ENCODE results near the gene NOL6.
"Not testable (repeated sequence)": the region's sequence is repeated elsewhere in the genome, so short reads cannot be mapped to it uniquely, and the experiment has no call there.

The NOL6 gene, protein sequence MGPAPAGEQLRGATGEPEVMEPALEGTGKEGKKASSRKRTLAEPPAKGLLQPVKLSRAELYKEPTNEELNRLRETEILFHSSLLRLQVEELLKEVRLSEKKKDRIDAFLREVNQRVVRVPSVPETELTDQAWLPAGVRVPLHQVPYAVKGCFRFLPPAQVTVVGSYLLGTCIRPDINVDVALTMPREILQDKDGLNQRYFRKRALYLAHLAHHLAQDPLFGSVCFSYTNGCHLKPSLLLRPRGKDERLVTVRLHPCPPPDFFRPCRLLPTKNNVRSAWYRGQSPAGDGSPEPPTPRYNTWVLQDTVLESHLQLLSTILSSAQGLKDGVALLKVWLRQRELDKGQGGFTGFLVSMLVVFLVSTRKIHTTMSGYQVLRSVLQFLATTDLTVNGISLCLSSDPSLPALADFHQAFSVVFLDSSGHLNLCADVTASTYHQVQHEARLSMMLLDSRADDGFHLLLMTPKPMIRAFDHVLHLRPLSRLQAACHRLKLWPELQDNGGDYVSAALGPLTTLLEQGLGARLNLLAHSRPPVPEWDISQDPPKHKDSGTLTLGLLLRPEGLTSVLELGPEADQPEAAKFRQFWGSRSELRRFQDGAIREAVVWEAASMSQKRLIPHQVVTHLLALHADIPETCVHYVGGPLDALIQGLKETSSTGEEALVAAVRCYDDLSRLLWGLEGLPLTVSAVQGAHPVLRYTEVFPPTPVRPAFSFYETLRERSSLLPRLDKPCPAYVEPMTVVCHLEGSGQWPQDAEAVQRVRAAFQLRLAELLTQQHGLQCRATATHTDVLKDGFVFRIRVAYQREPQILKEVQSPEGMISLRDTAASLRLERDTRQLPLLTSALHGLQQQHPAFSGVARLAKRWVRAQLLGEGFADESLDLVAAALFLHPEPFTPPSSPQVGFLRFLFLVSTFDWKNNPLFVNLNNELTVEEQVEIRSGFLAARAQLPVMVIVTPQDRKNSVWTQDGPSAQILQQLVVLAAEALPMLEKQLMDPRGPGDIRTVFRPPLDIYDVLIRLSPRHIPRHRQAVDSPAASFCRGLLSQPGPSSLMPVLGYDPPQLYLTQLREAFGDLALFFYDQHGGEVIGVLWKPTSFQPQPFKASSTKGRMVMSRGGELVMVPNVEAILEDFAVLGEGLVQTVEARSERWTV

DNA sequence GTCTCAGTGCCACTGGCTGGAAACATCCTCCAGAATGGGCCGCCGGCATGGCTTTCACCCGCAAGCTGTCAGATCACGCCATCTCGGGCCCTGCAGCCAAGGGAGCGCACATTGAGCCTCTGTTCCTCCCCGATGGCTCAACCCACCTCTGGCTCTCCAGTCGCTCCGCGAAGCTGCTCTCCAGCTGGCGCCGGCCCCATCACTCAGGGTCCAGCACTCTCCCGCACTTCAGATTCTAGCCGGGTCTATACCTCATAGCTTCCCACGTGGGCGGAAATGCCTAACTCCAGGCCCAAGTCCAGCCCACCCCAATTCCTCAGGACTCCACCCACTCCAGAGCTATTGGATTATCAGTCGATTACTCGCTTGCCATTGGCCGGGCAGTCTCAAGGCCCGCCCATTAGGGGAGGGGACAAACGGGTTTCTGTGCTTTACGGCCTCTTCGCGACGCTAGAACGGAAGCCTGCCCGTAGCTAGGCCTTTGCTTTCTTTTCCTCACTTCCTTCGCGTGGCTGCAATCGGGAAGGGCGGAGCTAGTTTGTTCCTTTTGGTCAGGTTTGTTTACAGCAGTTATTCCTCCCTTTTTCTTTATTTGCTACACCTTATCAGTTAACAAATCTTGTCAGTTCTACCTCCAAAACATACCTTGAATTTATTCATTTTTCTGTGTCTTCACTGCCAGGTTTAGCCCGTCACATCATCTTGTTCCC is at the start of gene NOL6:
Gene NOL6 (minus strand): TSS at position 282 of the 710 bp plus-strand sequence. CDS start 82 bp downstream, at position 200.
- peak; percentile 94 to 96 for DNase-seq (ENCODE audit: low read depth in 2 of 2)

DNA sequence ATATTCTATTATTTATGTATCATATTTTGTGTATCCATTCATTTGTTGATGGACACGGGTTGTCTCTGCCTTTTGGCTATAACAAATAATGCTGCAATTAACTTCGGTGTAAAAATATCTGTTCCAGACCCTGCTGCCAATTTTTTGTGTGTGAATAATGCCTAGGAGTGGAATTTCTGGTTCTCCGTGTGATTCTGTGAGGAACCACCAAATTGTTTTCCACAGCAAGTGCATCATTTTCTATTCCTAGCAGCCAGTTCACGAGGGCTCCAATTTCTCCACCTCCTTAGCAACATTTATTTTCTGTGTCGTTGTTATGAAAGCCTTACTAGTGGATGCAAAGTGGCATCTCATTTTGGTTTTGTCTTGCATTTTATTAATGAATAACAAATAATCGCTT is 48.1 kb upstream of the NOL6 start:
- DNase-seq (ENCODE audit: low read depth in 2 of 2) = not testable (repeated sequence)

DNA sequence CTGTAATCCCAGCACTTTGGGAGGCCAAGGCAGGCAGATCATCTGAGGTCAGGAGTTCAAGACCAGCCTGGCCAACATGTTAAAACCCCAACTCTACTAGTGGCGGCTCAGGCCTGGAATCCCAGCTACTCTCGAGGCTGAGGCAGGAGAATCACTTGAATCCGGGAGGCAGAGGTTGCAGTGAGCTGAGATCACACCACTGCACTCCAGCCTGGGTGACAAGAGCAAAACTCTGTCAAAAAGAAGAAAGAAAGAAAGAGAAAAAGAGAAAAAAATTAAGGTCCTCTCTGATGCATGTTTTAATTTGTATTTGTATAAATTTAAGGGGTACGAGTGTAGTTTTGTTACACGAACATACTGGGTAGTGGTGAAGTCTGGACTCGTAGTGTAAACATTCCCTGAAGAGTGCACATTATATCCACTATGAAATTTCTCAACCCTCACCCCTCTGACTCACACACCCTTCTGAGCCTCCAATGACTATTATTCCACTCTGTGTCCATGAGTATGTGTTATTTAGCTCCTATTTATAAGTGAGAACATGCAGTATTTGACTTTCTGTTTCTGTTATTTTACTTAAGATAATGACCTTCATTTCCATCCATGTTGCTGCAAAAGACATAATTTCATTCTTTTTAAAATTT is 44.3 kb upstream of the NOL6 start:
- DNase-seq (ENCODE audit: low read depth in 2 of 2) = not testable (repeated sequence)

DNA sequence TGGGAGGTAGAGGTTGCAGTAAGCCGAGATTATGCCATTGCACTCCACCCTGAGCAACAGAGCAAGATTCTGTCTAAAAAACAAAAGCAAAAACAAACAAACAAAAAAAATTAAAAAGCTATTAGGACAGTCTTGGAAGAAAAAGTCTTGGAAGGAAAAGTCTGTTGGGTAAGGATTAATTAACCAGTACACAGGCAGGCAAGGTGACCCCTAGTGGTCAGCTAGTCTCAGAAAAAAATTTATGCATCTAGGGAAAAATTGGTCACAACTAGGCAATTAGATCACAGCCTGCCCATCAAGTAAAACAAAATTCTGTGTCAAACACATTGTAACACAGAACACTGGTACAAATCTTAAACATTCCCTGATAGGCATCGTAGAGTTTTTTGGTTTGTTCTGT is 43.6 kb upstream of the NOL6 start:
- no peak for DNase-seq (ENCODE audit: low read depth in 2 of 2)

DNA sequence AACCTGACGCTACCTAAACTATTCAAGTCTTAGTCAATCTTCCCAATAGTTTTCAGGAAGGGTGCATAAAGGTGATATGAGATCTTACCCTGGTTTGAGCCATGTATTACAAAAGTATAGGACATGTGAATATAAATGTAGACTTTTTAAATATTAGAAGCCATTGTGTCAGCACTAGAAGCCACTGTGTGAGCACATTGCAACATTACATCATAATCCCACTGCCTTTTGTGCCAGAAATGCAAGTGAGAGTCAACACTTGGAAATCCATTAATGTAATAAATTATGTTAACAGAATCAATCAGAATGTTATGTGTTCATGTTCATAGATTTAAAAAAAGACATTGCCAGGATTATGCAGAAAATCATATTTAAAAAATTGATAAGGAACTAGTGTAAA is 42.7 kb upstream of the NOL6 start:
- DNase-seq (ENCODE audit: low read depth in 2 of 2) = not testable (repeated sequence)

DNA sequence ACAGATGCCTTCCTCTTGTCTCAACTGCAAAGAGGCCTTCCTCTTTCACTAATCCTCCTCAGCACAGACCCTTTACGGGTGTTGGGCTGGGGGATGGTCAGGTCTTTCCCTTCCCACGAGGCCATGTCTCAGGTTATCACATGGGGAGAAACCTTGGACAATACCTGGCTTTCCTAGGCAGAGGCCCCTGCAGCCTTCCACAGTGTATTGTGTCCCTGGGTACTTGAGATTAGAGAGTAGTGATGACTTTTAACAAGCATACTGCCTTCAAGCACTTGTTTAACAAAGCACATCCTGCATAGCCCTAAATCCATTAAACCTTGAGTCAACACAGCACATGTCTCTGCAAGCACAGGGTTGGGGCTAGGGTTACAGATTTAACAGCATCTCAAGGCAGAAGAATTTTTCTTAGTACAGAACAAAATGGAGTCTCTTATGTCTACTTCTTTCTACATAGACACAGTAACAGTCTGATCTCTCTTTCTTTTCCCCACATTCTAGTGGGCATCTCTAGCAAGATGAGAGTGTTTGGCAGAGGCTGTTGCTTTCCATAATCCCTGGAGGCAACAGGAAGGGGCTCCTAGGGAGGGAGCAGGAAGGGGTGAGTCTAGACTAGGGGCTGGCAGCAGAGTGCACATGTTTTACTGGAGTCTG is 41.7 kb upstream of the NOL6 start:
- DNase-seq (ENCODE audit: low read depth in 2 of 2) = not testable (repeated sequence)

DNA sequence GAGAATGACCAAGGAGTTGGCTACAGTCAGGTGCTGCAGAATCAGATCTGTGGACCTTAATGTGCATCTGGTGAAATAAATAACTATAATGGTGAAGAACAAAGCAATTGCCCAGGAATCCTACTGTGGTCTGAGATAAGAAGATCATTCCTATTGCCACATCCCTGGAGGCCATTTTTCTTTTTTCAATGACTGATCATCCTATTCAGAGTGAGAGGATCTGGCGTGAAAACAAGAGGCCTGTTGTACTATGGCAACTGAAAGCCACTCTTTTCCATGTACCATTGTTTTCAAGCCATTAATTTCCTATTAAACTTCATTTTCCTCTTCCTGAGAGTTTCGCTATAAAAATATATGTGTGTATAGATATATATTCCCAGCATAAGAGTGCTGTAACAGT is 38.8 kb upstream of the NOL6 start:
- DNase-seq (ENCODE audit: low read depth in 2 of 2) = not testable (repeated sequence)

DNA sequence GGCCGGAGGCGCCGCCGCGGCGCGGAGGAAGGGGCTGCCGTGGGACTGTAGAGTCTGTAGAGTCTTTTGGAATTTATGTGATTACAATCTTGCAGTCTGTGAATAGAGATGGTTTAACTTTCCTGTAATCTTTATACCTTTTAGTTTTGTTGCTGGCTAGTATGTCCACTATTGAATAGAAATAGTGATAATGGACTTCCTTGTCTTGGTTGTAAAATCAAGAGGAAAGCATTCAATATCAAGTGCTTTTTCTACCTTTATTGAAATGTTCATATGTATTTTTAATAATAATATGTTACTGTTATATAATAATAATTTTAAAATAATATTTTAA is 37.4 kb upstream of the NOL6 start:
- not testable (repeated sequence) for DNase-seq (ENCODE audit: low read depth in 2 of 2)

DNA sequence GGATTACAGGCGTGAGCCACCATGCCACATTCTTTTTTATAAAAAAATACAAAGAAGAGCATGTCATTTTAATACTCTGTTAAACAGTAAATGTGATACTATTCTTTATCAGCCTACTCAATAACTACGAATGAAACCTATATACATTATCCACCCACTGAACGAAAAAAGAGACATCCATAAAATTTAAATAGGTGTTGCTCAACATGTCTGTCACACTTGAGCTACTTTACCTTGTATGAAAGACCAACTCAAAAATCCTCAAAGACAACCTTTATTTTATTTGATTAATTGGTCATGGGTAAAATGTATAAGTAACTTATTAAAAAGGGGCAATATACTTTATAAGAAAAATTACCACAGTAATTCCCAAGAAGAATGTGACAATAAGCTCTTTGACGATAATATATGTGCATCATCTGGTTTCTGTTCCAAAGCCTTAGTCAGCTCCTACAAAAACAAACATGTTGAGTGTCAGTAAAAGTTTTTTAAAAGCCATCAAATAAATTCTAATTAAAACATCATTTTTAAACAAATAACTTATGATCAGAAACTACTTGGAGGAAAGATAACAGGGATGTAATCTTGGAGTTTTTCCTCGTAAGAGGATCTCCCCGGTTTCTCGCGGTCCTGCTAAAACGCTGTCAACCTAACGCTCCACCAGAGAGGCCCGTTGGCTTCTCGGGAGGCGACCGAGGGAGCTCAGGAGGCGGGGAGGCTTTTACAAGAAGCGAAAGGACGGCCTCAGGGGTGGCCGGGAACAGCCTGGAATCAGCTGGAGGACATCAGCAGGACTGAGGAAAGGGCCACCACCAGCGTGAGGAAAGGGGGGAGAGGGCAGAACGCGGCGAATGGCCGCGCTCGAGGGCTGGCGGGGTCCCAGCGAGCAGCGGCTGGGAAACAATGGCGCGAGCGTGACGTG is 36.8 kb upstream of the NOL6 start:
- DNase-seq (ENCODE audit: low read depth in 2 of 2) = peak in 1 of 2 donors; percentile 5

DNA sequence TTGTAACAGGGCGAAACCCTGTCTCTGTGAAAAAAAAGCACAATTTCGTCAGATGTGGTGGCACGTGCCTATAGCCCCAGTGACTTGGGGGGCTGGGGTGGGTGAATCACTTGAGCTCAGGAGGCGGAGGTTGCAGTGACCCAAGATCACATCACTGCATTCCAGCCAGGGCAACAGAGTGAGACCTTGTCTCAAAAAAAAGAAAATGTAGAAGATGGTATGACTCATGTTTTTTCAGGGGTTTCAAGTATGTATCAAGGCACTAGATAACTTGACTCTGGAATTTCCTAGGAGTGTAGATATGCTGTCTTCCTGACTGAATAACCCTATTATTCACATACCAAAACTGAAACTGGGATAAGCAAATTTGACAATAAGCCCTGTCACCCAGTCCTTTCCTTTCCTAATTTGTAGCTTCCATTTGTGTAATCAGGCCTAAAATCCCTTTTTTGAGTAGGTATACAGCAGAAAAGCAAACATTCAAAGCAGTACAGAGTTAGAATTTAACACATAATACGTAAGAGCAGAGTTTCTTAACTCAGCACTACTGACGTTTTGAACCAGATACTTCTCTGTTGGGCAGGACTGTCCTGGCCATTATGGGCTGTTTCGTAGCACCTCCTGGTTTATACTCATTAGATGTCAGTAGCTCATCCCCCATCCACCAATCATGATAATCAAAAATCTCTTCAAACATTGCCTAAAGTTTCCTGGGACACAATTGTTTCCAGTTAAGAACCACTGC is 33.1 kb upstream of the NOL6 start:
- DNase-seq (ENCODE audit: low read depth in 2 of 2) = no peak

DNA sequence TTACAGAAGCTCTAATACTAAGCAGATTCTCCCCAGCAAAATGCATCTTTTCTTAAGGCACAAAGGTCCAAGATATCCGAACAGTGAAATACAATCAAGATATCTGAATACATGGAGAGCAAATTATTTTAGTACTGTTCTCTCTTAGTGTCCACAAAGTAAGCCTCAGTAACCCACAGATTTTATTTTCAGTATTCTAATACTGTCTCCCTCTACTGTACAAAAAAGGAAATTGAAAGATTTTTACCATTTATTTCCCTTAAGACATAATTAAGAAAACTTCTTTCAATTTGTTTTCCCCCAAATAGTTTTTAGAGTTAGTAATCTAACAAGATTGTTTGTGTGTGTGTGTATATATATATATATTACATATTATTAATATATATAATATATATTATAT is 24.7 kb upstream of the NOL6 start:
- no peak for DNase-seq (ENCODE audit: low read depth in 2 of 2)

DNA sequence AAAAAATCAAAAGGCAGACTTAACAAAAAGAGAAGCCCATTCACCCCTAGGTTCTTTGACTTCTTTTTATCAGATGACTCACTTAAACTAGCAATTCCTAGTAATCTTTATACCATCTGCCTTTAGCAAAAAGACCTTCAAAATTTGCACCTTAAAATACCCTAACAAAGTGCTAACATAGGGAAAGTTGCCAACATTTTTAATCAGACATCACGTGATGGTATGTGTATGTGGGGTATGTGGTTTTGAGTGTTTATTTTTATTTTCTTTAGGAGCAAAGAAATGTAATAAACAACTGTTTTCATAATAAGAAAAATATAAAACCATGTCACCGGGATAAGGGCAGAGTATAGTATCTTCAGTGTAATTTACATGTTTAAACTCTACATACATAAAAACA is 20.1 kb upstream of the NOL6 start:
- not testable (repeated sequence) for DNase-seq (ENCODE audit: low read depth in 2 of 2)

DNA sequence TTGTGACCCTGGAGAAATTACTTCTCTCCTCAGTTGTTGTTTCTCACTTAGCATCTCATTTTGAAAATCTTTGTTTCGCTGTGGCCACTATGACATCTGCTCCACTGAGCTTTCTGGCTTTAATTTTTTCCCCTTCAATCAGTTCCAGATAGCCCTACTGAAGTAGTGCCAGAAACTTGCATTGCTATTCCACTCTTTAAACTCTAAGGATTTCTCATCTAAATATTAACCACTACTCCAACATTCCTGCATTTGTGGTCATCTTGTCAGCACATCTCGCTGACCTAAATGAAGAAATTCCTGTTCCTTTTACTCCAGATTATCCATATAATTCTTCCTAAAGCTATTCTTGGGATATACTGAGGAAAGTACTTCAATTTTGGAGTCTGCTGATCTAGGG is 15.3 kb upstream of the NOL6 start:
- DNase-seq (ENCODE audit: low read depth in 2 of 2) = no peak

DNA sequence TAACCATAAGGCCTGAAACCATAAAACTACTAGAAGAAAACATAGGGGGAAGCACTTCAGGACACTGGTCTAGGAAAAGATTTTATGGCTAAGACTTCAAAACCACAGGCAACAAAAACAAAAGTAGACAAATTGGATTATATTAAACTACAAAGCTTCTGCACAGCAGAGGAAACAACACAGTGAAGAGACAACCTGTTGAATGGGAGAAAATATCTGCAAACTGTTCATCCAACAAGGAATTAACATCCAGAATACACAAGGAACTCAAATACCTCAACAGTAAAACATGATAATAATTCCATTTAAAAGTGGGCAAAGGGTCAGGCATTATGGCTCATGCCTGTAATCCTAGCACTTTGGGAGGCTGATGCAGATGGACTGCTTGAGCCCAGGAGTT is 11.6 kb upstream of the NOL6 start:
- not testable (repeated sequence) for DNase-seq (ENCODE audit: low read depth in 2 of 2)

DNA sequence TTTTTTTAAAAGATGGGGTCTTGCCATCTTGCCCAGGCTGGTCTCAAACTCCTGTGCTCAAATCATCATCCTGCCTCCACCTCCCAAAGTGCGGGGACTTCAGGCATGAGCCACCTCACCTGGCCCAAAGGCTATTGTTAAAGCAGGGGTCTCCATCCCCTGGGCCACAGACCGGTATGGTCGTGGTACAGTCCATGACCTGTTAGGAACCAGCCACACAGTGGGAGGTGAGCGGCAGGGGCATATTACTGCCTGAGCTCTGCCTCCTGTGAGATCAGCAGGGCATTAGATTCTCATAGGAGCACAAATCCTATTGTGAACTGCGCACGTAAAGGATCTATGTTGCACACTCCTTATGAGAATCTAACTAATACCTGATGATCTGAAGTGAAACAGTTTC is 7.3 kb upstream of the NOL6 start:
- no peak for DNase-seq (ENCODE audit: low read depth in 2 of 2)

DNA sequence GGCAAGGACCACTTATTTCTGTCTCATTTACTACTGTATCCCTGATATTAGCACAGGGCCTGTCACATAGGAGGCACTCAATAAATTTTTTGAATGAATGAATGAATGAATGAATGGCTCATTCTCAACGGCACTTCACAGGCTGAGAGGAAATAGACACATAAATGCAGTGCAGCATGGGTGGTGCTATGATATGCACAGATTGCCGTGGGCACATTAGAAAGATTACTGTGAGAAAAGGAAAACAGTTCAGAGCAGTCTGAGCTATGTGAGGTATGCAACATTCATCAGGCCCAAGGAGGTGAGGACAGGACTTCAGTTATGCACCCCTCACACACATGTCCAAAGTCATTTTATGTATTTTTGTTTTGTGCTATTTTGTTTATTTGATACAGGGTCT is 6.4 kb upstream of the NOL6 start:
- DNase-seq (ENCODE audit: low read depth in 2 of 2) = no peak

DNA sequence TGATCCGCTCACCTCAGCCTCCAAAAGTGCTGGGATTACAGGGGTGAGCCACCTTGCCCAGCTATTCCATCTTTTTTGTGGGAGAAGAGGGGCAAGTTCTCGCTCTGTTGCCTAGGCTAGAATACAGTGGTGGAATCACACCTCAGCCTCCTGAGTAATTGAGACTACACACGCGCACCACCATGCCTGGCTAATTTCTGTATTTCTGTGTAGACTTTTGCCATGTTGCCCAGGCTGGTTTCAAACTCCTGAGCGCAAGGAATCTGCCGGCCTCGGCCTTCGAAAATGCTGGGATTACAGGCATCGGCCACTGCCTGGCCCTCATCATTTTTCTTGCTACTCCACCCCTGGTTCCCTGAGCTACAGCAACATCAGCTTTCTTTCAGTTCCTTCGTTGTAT is 2.8 kb upstream of the NOL6 start:
- DNase-seq (ENCODE audit: low read depth in 2 of 2) = no peak

DNA sequence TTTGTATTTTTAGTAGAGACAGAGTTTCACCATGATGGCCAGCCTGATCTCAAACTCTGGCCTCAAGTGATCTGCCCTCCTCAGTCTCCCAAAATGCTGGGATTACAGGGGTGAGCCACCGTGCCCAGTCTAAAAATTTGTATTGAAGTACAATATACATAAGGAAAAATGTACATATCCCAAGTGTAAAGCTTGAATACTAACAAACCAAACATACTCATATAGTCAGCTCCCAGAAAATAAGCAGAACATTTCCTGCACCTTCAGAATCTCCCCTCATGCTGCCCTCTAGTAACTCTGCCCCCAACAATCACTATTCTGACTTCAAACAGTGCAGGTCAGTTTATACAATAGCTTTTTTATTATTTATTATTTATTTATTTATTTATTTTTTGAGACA is 1.6 kb upstream of the NOL6 start:
- no peak for DNase-seq (ENCODE audit: low read depth in 2 of 2)

Data from stimulated activated CD8-positive, alpha-beta memory T cell treated with anti-CD3 and anti-CD28 coated beads, Interleukin-7, amount 100 ng/mL, for 1 hour (primary cell).